ENCODE measurements around the gene ENPP3.
"Not testable (repeated sequence)": the region's sequence is repeated elsewhere in the genome, so short reads cannot be mapped to it uniquely, and the experiment has no call there.

ENPP3 gene

GRCh38 chr6:131692031-131692430 lies 54.9 kb downstream of the ENPP3 start:
- DNase-seq: no peak

GRCh38 chr6:131692589-131692988 lies 55.5 kb downstream of the ENPP3 start:
- DNase-seq: no peak

DNA sequence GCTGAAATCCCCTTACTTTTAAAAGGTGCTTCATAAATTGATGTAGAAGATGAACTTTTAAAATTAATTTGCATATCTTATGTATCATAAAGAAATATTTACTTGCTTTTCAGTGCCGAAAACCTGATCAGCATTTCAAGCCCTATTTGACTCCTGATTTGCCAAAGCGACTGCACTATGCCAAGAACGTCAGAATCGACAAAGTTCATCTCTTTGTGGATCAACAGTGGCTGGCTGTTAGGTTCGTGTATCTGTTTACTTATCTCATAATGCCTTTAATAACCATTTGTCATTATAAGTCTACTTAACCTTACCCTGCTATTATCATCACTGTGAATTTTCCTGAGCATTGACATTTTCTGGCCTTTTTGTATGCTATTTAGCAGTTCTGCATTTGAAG lies 56.3 kb downstream of the ENPP3 start:
- no peak for DNase-seq

DNA sequence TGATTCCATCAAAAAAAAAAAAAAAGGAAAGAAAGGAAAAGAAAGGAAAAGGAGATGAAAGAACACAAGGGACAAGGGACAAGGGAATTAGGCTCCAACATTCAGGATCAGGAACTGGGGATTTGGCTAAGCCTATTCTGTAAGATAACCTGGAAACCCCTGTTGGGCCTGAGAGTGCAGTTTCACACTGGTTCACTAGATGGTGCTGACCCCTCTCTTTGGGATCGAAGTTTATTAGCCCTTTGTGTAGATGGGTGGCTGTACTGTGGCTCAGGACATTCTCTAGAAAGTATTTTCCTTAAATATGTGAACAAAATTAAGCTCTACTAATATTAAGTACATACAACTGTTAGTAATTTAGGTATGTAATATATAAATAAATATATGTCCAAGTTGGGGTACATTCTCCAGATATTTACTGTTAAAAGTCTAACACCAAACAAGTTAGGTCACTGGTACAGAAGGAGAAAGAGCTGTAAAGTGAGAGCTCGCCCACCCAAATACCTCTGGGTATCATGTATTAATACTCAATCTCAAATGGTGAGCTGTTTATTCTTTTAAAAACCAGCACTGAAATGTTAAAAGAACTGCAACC lies 57.8 kb downstream of the ENPP3 start:
- DNase-seq: peak; percentile 60 to 81

GRCh38 chr6:131696956-131697355 lies 59.9 kb downstream of the ENPP3 start:
- no peak for DNase-seq

DNA sequence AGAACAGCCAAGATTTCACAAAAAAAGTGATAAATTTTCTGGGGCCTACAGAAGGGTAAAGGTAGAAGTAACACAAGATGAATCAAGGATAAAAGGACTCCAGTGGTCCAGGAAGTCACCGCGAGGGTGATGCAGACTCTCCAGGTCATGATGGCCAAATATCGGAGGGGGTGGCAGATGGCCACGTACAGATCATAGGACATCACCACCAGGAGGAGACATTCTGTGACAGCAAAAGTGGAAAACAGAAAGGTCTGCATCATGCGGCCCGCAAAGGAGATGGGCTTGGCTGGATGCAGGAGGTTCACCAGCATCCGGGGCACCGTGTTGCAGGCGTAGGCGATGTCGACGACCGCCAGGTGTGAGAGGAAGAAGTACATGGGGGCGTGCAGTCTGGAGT lies 63.7 kb downstream of the ENPP3 start:
- DNase-seq: not testable (repeated sequence)

GRCh38 chr6:131703905-131704304 lies 66.8 kb downstream of the ENPP3 start:
- not testable (repeated sequence) for DNase-seq

GRCh38 chr6:131710917-131711316 lies 73.8 kb downstream of the ENPP3 start, which contains the start of gene CTAGE9:
TSS of gene CTAGE9 (minus strand) at chr6:131711017. CDS start at chr6:131711017, 0 bp downstream.
- DNase-seq: not testable (repeated sequence)

- not testable (repeated sequence) for DNase-seq
Observed at GRCh38 chr6:131715567-131715966, 78.5 kb downstream of the ENPP3 start.

GRCh38 chr6:131717836-131718542 lies 80.9 kb downstream of the ENPP3 start:
- DNase-seq: no peak

GRCh38 chr6:131721161-131721560 lies 84.1 kb downstream of the ENPP3 start:
- no peak for DNase-seq

DNA sequence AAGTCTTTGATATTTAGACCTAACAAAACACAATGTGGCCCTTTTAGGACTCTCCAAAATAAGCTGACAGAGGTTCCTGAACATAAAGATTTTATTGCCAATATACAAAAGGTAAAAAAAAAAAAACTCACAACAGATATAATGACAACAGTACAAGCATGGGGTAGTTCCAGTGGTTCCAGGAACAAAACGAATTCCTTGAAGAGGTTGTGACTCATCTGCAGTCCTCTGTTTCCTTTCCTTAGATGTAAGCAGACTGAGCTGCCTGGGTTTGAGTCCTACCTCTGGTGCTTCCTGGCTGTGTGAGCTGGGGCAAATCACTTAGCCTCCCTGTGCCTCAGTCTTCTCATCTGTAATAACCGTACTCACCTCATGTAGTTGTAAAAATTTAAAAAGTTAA lies 87.0 kb downstream of the ENPP3 start:
- no peak for DNase-seq

GRCh38 chr6:131727467-131727866 lies 90.4 kb downstream of the ENPP3 start:
- DNase-seq: no peak

DNA sequence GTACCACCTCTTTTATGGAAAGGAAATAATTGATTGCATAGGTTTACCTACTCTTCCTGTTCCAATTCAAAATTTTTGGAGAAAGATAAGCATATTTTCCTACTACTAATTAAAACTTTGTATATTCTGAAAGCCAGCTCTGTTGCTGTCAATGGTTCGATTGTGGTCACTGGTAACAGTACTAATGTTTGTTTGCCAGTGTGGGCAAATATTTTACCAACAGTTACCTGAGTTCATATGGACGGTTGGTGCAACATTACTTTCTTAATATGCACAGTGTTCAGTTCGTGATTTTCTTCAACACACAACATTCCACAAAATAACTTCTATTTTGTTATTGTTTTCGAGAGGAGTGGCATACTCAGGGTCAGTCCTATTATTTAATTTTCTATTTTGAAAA lies 90.8 kb downstream of the ENPP3 start:
- no peak for DNase-seq

DNA sequence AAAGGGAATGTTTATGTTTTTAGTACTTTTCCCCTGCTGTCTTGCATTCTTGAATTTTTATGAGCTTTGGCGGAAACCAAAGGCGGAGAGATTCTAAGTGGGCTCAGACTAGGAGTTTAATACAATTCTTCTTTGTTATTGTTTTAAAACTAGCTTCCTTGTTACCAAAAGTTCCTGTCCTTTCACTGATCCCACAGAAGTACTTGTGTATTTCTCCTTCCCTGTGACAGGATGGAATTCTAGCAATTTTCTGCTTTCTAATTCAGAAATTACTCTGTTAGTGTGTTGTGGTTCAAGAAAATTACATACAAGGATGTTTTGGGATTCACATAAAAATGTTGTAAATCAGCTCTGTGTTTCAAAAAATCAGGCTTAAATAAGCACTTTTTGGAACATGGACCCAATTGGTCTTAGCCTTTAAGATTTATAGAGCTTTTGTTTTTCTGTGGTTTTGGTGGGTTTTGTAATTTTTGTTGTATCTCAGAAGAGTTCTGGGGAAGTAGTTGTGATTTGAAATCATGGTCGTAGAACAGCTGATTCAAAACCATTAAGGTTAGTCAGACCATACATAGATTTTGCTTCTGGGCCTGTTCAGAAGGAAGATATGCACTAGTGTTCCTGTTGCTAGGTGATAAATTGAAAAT lies 91.3 kb downstream of the ENPP3 start:
- DNase-seq: no peak

- no peak for DNase-seq
Observed at GRCh38 chr6:131729550-131729949, 92.4 kb downstream of the ENPP3 start.

DNA sequence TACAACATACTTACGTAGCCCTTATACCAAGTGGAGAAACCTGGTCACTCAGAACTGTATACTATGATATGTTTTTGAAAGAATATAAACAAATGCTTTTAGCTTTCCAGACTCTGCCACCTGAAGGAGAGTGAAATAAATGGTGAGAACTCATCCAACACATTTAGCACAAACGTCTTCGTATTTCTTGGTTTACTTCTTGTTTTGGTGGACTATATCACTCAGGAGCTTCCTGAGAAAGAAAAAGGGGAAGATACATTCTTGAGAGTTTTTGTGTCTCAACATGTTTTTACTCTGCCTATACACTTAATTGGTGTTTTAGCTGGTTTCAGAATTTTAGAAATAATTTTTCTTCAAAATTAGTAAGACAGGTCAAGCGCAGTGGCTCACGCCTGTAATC lies 93.2 kb downstream of the ENPP3 start:
- no peak for DNase-seq

DNA sequence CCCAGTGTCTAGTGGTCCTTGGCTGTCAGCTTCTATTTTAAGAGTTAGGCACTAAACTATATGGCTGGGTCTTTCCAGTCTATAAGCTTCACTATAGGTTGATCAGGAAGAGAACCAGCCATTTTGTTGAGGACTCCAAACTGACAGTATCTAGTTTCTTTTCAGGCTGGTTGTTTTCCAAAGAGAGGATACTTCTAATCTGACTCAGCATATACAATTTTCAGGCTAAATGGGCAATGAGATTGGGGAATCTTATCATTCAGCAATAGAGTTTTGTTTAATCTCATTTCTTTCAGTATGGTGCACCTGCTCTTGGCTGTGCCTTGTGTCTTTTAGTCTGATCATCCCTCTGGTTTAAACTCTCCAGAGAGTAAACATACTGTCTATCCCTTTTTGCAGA lies 94.1 kb downstream of the ENPP3 start:
- no peak for DNase-seq

- DNase-seq: no peak
Observed at GRCh38 chr6:131733376-131734016, 96.4 kb downstream of the ENPP3 start.

- no peak for DNase-seq
Observed at GRCh38 chr6:131736003-131736596, 99.0 kb downstream of the ENPP3 start.

DNA sequence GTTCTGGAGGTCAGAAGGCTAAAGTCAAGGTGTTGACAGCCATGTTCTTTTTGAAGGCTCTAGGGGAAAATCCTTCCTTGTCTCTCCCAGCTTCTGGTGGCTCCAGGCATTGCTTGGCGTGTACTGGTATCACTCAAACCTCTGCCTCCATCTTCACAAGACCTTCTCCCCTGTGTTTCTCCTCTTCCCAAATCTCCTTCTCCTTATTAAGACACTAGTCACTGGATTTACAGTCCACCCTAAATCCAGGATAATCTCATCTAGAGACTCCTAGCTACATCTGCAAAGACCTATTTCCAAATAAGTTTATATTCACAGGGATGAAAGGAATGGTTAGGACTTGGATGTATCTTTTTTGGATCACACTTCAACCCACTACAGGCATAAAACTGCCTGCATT lies 99.7 kb downstream of the ENPP3 start:
- DNase-seq: no peak

GRCh38 chr6:131739136-131739535 lies 102.0 kb downstream of the ENPP3 start:
- DNase-seq: no peak

GRCh38 chr6:131740161-131740560 lies 103.1 kb downstream of the ENPP3 start:
- DNase-seq: no peak

Data from NCI-H524 (cell line).